RWPE1 (cell line): ENCODE measurements around the gene SETD3.

Source experiments
- CTCF ChIA-PET: fragments of 350-600 bp; sonication (Branson Sonifier 250); formaldehyde crosslinking; extraction: SDS; loops from one replicate; lab custom pipeline; 2021; lab: Yijun Ruan, JAX
- POLR2A ChIA-PET: fragments of 400-600 bp; formaldehyde crosslinking; extraction: SDS; loops from one replicate; lab custom pipeline; 2020; ENCODE audit warnings: antibody characterized with exemption; ENCODE audit not compliant: low non-redundant PET; lab: Yijun Ruan, JAX
- DNase-seq: peaks from one replicate; pipeline ENCODE4 v3.0.0; 2012; ENCODE audit warnings: low spot score
- H3K27ac ChIP-seq: fragments of 450-650 bp; 2 replicates; pipeline ENCODE4 v1.5.1; 2017
- TF ChIP-seq, protein P1 (sequence below): fragments of 450-650 bp; conservative IDR thresholded peaks from 2 replicates; pipeline ENCODE4 v1.5.1; 2017; ENCODE audit warnings: low read depth, mild to moderate bottlenecking

The SETD3 gene

DNA sequence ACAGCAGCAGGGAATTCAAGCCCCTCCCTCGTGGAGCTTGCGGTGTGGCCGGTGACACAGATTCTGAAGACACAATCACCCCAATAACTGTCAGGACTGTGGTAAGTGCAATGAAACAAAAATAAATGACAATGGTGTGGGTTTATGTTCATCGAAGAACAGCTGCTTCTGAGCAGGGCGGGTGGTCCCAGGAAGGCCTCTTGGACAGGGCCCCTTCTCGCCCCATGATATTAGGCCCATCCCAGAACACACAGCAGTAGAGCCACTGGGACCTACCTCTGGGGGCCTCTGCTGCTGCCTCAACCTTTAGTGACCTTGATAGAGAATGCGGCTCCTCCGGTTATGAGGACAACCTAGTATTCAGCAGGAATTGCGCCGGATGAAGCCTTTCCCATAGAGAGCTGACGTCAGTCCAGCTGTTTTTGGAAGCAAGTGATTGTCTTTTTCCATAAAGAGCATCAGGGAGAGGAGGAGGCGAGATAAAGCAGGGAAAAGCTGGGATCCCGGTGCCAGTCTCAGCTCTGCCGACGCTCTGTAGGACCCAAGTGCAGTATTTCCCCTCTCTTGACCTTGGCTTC is 124.5 kb downstream of the SETD3 start:
- CTCF ChIA-PET = interaction anchor here (0.6 to 1.1 kb wide), 2 partner anchors 35 to 38 kb away, joined by 4 to 5 read pairs; no protein-coding TSS in a partner anchor
- POLR2A ChIA-PET = interaction anchor here (0.6 kb wide), 1 partner anchor 157 kb away, joined by 3 read pairs; no protein-coding TSS in a partner anchor

DNA sequence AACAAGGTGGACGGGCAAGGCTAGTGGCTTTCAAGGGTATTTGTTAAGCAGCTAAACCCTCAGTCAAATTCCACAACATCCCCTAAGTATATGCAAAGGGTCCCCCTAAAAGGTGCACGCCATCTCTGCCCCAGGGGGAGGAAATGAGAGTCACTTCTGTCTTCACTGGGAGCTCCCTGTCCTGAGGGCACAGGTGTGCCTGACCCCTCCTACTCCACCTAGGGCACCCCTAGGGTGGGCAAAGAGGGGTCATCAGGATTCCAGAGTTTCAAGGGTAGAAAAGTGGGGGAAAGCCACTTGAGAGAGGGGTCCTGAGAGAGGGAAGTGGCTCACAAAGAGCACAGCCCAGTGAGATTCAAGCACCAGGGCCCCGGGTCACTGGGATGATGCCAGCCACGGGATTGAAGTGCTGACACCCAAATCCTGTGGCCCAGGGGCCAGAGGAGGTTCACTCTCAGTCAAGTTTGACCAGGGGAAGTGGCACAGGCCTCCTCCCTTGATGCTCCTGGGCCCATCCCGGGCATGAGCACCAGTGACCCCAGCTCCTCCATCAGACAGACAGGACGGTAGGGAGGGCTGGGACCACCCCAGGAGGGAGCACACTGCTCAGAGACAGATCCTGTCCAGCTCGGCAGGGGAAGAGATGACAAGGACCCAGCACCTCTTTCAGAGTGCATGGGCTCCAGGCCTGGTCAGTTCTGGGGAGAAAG is 126.3 kb downstream of the SETD3 start:
- TF ChIP-seq, protein P1, sequence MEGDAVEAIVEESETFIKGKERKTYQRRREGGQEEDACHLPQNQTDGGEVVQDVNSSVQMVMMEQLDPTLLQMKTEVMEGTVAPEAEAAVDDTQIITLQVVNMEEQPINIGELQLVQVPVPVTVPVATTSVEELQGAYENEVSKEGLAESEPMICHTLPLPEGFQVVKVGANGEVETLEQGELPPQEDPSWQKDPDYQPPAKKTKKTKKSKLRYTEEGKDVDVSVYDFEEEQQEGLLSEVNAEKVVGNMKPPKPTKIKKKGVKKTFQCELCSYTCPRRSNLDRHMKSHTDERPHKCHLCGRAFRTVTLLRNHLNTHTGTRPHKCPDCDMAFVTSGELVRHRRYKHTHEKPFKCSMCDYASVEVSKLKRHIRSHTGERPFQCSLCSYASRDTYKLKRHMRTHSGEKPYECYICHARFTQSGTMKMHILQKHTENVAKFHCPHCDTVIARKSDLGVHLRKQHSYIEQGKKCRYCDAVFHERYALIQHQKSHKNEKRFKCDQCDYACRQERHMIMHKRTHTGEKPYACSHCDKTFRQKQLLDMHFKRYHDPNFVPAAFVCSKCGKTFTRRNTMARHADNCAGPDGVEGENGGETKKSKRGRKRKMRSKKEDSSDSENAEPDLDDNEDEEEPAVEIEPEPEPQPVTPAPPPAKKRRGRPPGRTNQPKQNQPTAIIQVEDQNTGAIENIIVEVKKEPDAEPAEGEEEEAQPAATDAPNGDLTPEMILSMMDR = no peak
- CTCF ChIA-PET = interaction anchor here (0.6 kb wide), 1 partner anchor 35 kb away, joined by 4 read pairs; no protein-coding TSS in a partner anchor
- H3K27ac ChIP-seq = no peak overlapping the region
- DNase-seq = no peak
- POLR2A ChIA-PET = no interaction called here

More for the DNA sequence above, 124.5 kb downstream of the SETD3 start:
- TF ChIP-seq, protein P1 = no peak
- no peak overlapping the region for H3K27ac ChIP-seq
- DNase-seq = no peak

- ChIA-PET POLR2A (no interaction called here), CTCF (interaction anchor here (0.6 kb wide), 1 partner anchor 1474 kb away, joined by 3 read pairs; no protein-coding TSS in a partner anchor)
- DNase-seq = no peak
- TF ChIP-seq, protein P1 = no peak
- H3K27ac ChIP-seq = no peak overlapping the region
Measured at GRCh38 chr14:99352688-99353280, 127.9 kb downstream of the SETD3 start.

DNA sequence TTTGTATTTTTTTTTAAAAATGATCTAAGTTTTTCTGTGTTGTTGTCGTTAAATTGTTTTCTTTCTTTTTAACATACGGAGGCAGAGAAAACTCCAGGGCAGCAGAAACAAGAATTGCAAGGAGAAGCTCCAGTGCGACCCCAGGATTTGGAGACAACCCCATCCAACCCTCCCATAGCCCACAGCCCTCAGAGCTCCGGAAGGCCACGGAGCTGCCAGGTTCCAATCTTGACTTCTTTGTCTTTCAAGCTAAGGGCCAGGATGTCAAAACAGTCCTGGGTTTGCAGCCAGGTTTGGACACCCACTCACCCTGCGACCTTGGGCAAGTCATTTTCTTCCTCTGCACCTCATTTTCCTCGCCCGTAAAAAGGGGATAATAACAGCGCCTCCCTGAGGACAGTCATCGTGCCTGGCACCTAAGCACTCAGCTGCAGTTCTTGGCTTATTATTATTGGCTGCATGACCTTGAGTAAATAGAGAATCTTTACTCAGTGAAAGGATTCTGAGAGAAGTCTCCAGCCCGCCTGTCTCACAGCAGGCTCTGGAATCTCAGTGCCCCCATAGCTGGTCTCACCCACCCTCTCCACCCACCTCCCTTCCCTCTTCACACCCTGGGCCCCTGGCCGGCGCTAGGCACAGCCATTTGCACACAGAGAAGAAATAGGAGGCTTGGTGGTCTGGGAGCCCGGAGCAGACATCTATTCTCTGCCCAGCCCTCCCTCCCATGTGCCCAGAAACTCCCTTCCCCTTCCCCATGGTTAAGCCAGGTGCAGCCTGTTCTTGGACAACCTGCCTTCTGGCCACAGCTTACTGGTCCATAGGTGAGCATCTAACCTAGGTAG is 129.3 kb downstream of the SETD3 start:
- POLR2A ChIA-PET = no interaction called here
- H3K27ac ChIP-seq = no peak overlapping the region
- TF ChIP-seq, protein P1 = no peak
- CTCF ChIA-PET = interaction anchor here (0.5 to 0.6 kb wide), 2 partner anchors 547 to 600 kb away, joined by 3 to 4 read pairs; no protein-coding TSS in a partner anchor
- DNase-seq = no peak

- POLR2A ChIA-PET = no interaction called here
- CTCF ChIA-PET = interaction anchor here (0.6 kb wide), 1 partner anchor 601 kb away, joined by 3 read pairs; no protein-coding TSS in a partner anchor
- TF ChIP-seq, protein P1 = no peak
Measured at GRCh38 chr14:99350751-99351150, 129.9 kb downstream of the SETD3 start.

More at GRCh38 chr14:99350751-99351150, 129.9 kb downstream of the SETD3 start:
- H3K27ac ChIP-seq = no peak overlapping the region
- DNase-seq = no peak
